ENCODE results near the gene RNF130. TPM values are rescaled to one million over a fixed set of nuclear protein-coding genes. Genes with fewer than 3 reads are reported as not detected.

The RNF130 gene
- total RNA-seq, 1 experiment from 2014 or later = 58.5 TPM

DNA sequence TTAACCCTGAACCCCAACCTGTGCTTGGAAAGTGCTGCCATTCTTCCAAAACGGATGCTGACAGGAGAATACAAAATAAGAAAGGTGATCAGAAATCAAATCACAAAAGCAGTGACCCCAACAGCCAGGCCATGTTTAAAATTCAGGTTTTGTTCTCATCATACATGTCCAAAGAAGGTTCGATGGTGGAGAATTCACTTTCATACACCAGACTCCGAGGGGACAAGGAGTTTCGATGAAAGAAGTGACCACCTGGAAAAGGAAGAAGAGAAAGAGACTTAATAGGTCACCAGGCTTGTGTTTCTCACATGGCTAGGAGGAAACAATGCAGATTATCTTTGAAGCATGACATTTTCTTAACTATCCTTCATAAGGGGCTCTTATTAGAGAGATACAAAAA, 151.4 kb downstream of the RNF130 start:
- Mint-ChIP-seq H3K36me3 (no peaks in the 10 kb centered on the region), H3K27me3 (ENCODE audit: low read depth) (no peaks in the 10 kb centered on the region; the same call in 1 of the 2 replicates), H3K4me3 (no peak overlapping the region), H3K9me3 (no peaks in the 10 kb centered on the region), H3K27ac (no peak overlapping the region), H3K4me1 (peaks cover 33% of the 10 kb centered on the region)
- ChIA-PET CTCF (no interaction called here), POLR2A (no interaction called here)
- TF ChIP-seq, protein P1, sequence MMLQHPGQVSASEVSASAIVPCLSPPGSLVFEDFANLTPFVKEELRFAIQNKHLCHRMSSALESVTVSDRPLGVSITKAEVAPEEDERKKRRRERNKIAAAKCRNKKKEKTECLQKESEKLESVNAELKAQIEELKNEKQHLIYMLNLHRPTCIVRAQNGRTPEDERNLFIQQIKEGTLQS (CRISPR knock-in tag; conservative IDR thresholded peaks at IDR 0.05) = no peak
- TF ChIP-seq EMX1 (CRISPR knock-in tag; IDR thresholded peaks at IDR 0.05) (no peak), CREB1 (CRISPR knock-in tag; IDR thresholded peaks at IDR 0.05) (no peak), FOXP1 (CRISPR knock-in tag; IDR thresholded peaks at IDR 0.05; ENCODE audit: borderline replicate concordance) (no peak), RORB (CRISPR knock-in tag; IDR thresholded peaks at IDR 0.05) (no peak), MYBL2 (CRISPR knock-in tag; IDR thresholded peaks at IDR 0.05) (no peak), OVOL2 (CRISPR knock-in tag; IDR thresholded peaks at IDR 0.05; ENCODE audit: borderline replicate concordance) (no peak)
- TF ChIP-seq, protein P2, sequence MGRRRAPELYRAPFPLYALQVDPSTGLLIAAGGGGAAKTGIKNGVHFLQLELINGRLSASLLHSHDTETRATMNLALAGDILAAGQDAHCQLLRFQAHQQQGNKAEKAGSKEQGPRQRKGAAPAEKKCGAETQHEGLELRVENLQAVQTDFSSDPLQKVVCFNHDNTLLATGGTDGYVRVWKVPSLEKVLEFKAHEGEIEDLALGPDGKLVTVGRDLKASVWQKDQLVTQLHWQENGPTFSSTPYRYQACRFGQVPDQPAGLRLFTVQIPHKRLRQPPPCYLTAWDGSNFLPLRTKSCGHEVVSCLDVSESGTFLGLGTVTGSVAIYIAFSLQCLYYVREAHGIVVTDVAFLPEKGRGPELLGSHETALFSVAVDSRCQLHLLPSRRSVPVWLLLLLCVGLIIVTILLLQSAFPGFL (CRISPR knock-in tag; IDR thresholded peaks at IDR 0.05; ENCODE audit: borderline replicate concordance) = no peak
- TF ChIP-seq, protein P3, sequence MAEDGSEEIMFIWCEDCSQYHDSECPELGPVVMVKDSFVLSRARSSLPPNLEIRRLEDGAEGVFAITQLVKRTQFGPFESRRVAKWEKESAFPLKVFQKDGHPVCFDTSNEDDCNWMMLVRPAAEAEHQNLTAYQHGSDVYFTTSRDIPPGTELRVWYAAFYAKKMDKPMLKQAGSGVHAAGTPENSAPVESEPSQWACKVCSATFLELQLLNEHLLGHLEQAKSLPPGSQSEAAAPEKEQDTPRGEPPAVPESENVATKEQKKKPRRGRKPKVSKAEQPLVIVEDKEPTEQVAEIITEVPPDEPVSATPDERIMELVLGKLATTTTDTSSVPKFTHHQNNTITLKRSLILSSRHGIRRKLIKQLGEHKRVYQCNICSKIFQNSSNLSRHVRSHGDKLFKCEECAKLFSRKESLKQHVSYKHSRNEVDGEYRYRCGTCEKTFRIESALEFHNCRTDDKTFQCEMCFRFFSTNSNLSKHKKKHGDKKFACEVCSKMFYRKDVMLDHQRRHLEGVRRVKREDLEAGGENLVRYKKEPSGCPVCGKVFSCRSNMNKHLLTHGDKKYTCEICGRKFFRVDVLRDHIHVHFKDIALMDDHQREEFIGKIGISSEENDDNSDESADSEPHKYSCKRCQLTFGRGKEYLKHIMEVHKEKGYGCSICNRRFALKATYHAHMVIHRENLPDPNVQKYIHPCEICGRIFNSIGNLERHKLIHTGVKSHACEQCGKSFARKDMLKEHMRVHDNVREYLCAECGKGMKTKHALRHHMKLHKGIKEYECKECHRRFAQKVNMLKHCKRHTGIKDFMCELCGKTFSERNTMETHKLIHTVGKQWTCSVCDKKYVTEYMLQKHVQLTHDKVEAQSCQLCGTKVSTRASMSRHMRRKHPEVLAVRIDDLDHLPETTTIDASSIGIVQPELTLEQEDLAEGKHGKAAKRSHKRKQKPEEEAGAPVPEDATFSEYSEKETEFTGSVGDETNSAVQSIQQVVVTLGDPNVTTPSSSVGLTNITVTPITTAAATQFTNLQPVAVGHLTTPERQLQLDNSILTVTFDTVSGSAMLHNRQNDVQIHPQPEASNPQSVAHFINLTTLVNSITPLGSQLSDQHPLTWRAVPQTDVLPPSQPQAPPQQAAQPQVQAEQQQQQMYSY (CRISPR knock-in tag; IDR thresholded peaks at IDR 0.05) = no peak
- ATAC-seq (no peak), DNase-seq (ENCODE audit: low spot score) (no peak)

DNA sequence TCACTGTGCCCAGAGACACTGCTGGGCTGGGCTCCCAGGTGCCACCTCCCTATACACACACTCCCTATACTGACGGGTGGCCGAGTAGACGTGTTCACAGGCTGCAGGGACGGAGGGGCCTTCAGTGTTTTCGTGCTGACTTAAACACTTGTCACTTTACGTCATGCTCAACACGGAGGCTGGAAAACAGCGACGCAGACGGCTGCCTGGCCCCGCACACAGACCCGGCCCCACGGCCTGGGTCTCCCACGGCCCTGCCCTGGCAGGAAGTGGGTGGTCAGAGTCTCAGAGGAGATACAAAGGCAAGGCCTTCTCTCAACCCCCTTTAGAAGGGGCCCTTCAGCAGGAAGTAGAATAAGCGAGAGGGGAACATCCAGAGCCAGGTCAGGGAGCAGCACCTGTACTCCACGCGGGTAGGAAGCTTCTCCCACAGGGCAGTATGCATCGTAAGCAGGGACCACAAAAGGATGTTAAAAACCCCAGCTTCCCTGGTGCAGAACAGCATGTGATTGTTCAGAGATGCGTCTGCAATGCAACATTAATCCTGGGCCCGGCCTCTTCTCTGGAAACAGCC, 152.0 kb downstream of the RNF130 start:
- no peak for TF ChIP-seq NFYB (CRISPR knock-in tag; conservative IDR thresholded peaks at IDR 0.05; ENCODE audit: low read depth)
- TF ChIP-seq, protein P4, sequence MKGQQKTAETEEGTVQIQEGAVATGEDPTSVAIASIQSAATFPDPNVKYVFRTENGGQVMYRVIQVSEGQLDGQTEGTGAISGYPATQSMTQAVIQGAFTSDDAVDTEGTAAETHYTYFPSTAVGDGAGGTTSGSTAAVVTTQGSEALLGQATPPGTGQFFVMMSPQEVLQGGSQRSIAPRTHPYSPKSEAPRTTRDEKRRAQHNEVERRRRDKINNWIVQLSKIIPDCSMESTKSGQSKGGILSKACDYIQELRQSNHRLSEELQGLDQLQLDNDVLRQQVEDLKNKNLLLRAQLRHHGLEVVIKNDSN (CRISPR knock-in tag; IDR thresholded peaks at IDR 0.05) = no peak
- no peak for DNase-seq (ENCODE audit: low spot score)
- no peak overlapping the region for H3K4me3 Mint-ChIP-seq
- ATAC-seq = no peak
- H3K4me1 Mint-ChIP-seq = peaks cover 27% of the 10 kb centered on the region
- no peaks in the 10 kb centered on the region; the same call in 1 of the 2 replicates for H3K27me3 Mint-ChIP-seq (ENCODE audit: low read depth)
- H3K9me3 Mint-ChIP-seq = no peaks in the 10 kb centered on the region
- POLR2A ChIA-PET = no interaction called here
- H3K36me3 Mint-ChIP-seq = no peaks in the 10 kb centered on the region
- no peak overlapping the region for H3K27ac Mint-ChIP-seq
- CTCF ChIA-PET = no interaction called here

DNA sequence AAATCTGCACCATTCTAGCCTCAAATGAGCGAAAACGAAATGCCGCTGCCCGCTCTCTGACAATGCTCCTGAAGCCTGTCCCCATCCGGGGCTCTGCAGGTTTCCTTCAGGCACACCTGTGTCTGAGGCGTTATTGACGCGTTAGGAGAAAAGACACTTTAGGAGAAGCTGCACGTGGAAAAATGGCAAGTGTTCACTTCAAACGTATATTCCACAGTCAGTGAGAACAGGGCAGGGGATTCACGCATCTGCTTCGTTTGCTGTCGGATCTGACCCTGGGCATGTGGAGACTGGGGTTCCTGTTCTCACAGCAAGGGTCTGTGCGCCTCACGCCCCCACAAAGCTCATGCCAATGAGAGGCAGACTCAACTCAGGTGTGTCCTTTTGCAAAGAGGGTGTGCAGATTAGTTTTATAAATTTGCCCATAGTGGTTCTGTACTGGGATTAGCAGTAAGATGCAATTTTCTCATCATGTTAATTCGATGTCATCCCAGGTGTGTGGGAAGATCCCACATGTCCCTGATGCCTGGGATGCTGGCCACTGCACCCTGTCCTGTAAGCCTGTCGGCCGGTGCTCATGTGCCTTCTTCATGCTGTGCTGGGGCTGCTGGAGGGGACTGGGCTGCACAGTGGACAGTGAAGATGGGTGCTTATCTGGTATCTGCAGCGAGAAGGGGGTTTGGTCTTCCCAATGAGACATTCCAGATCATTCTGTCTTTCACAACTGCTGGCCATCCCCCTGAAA, 152.6 kb downstream of the RNF130 start:
- H3K4me3 Mint-ChIP-seq = no peak overlapping the region
- no peak for TF ChIP-seq ZNF671 (CRISPR knock-in tag; IDR thresholded peaks at IDR 0.05)
- ChIA-PET CTCF (interaction anchor here (1.0 kb wide), 1 partner anchor 155 kb away, joined by 3 read pairs; no protein-coding TSS in a partner anchor), POLR2A (no interaction called here)
- no peak for DNase-seq (ENCODE audit: low spot score)
- H3K4me1 Mint-ChIP-seq = peaks cover 27% of the 10 kb centered on the region
- no peak overlapping the region for H3K27ac Mint-ChIP-seq
- H3K27me3 Mint-ChIP-seq (ENCODE audit: low read depth) = no peaks in the 10 kb centered on the region; the same call in 1 of the 2 replicates
- H3K36me3 Mint-ChIP-seq = no peaks in the 10 kb centered on the region
- ATAC-seq = no peak
- H3K9me3 Mint-ChIP-seq = no peaks in the 10 kb centered on the region

DNA sequence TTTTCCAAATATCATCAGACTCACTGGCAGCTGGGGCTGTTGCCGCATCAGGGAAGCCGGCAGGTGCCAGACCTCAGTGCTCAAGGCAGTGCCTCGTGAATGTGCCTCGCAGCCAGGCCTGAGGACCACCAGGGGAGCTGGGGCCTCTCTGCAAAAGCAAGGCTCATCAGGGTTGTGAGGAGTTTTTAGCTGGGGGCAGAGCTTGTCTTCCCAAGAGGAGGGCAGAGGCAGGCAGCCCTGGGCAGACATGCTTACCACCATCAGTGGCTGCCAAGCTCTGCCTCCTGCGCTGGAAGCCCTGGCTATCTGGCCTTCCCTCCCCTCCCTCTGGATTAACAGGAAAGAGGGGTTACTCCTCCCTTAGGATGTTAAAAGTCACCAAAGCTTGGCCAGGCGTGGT, 155.0 kb downstream of the RNF130 start:
- ATAC-seq (peak; percentile 17; the same call in 1 of the 2 replicates), DNase-seq (ENCODE audit: low spot score) (no peak)
- no peaks in the 10 kb centered on the region for H3K9me3 Mint-ChIP-seq
- ChIA-PET CTCF (interaction anchor here (0.9 to 1.4 kb wide), 3 partner anchors 59 to 175 kb away, joined by 3 to 11 read pairs (median 4); no protein-coding TSS in a partner anchor), POLR2A (no interaction called here)
- H3K36me3 Mint-ChIP-seq = no peaks in the 10 kb centered on the region
- TF ChIP-seq NFYB (CRISPR knock-in tag; conservative IDR thresholded peaks at IDR 0.05; ENCODE audit: low read depth) (no peak), ZNF671 (CRISPR knock-in tag; IDR thresholded peaks at IDR 0.05) (no peak), ZNF263 (CRISPR knock-in tag; IDR thresholded peaks at IDR 0.05; ENCODE audit: low read depth) (no peak), MYBL2 (CRISPR knock-in tag; IDR thresholded peaks at IDR 0.05) (no peak), TP53 (CRISPR knock-in tag; IDR thresholded peaks at IDR 0.05) (no peak)
- TF ChIP-seq, protein P5, sequence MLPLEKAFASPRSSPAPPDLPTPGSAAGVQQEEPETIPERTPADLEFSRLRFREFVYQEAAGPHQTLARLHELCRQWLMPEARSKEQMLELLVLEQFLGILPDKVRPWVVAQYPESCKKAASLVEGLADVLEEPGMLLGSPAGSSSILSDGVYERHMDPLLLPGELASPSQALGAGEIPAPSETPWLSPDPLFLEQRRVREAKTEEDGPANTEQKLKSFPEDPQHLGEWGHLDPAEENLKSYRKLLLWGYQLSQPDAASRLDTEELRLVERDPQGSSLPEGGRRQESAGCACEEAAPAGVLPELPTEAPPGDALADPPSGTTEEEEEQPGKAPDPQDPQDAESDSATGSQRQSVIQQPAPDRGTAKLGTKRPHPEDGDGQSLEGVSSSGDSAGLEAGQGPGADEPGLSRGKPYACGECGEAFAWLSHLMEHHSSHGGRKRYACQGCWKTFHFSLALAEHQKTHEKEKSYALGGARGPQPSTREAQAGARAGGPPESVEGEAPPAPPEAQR (CRISPR knock-in tag; IDR thresholded peaks at IDR 0.05) = no peak
- TF ChIP-seq, protein P6, sequence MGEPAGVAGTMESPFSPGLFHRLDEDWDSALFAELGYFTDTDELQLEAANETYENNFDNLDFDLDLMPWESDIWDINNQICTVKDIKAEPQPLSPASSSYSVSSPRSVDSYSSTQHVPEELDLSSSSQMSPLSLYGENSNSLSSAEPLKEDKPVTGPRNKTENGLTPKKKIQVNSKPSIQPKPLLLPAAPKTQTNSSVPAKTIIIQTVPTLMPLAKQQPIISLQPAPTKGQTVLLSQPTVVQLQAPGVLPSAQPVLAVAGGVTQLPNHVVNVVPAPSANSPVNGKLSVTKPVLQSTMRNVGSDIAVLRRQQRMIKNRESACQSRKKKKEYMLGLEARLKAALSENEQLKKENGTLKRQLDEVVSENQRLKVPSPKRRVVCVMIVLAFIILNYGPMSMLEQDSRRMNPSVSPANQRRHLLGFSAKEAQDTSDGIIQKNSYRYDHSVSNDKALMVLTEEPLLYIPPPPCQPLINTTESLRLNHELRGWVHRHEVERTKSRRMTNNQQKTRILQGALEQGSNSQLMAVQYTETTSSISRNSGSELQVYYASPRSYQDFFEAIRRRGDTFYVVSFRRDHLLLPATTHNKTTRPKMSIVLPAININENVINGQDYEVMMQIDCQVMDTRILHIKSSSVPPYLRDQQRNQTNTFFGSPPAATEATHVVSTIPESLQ (CRISPR knock-in tag; IDR thresholded peaks at IDR 0.05) = no peak
- TF ChIP-seq, protein P7, sequence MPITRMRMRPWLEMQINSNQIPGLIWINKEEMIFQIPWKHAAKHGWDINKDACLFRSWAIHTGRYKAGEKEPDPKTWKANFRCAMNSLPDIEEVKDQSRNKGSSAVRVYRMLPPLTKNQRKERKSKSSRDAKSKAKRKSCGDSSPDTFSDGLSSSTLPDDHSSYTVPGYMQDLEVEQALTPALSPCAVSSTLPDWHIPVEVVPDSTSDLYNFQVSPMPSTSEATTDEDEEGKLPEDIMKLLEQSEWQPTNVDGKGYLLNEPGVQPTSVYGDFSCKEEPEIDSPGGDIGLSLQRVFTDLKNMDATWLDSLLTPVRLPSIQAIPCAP (CRISPR knock-in tag; IDR thresholded peaks at IDR 0.05) = no peak
- H3K4me3 Mint-ChIP-seq = no peak overlapping the region
- H3K4me1 Mint-ChIP-seq = peaks cover 27% of the 10 kb centered on the region
- H3K27me3 Mint-ChIP-seq (ENCODE audit: low read depth) = peaks cover 3% of the 10 kb centered on the region; the same call in 1 of the 2 replicates
- no peak overlapping the region for H3K27ac Mint-ChIP-seq
